Suppressor macrophage (primary cell): Measurements from ENCODE around the gene SHROOM2.
A peak's percentile ranks its signal among the peaks of the same experiment; 100 is the strongest.

Experiments
- DNase-seq, 4 experiments: peaks; one replicate each; pipeline ENCODE4 v3.0.0-alpha.2; 2020 to 2022

The SHROOM2 gene

DNA sequence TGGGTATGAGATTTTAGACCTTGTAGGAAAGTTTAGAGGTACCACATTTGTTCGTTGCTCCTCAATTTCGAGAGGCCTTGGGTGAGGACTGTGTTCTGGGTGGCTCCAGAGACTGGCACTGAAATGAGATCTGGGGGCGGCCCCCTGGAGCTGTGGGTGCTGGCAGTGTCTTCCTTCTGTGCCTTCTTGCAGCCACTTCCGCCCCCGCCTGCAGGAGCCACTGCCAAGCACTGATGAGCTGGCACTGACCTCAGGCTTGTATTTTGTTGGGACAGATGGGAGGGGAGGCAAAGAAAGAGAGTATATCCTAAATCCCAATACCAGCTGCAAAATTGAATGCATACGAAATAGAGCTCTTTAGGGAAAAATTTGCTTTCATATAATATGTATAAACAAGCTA, 116.4 kb downstream of the SHROOM2 start:
- peak in 3 of 4 experiments; percentile 10 to 35 (median 15) for DNase-seq

DNA sequence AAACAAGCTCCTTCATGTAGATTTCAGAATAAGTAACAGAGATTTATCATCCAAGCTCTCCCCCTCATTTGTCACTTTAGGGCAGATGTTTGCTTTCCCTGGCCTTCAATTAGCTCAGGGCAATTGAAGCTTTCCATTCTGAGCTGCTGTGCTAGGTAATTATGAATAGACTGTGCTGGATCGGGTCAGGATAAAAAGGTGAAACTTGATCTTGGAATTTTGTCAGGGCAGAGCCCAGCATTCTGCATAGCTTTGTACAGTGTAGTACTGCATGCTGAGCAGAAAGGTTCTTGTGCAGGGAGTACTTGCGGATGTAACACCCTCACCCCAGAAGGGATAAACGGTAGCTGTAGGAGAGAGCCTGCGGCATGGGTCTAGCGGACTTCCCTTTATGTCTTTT, 116.9 kb downstream of the SHROOM2 start:
- no peak for DNase-seq

- DNase-seq: peak in 2 of 4 experiments; percentile 4 to 31
Measured at GRCh38 chrX:9905288-9905687, 119.1 kb downstream of the SHROOM2 start.

- no peak for DNase-seq
Measured at GRCh38 chrX:9905721-9906120, 119.5 kb downstream of the SHROOM2 start.

DNA sequence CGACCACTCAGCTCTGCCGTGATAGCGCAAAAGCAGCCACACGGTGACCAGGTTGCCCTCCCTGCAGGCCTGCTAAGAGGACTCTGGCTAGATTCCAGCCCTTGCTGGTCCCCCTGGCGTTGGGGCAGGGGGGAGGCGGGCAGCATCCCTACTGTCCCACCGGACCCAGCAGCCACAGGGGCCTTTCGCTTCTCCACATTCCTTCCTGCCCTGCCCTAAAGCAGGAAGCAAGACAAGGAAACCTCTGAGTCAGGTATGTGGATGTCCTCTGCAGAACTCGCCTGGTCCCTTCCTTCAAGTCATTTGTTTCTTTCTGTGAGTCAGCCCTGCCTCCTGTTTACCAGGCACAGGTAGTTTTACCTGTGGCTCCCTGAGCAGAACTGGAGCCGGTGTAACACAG, 120.7 kb downstream of the SHROOM2 start:
- DNase-seq: no peak

- DNase-seq: peak in 3 of 4 experiments; percentile 7 to 46 (median 41)
Measured at GRCh38 chrX:9907645-9908387, 121.6 kb downstream of the SHROOM2 start.

- no peak for DNase-seq
Measured at GRCh38 chrX:9909254-9909653, 123.0 kb downstream of the SHROOM2 start.

GRCh38 chrX:9911487-9911886, 125.3 kb downstream of the SHROOM2 start:
- DNase-seq: no peak

DNA sequence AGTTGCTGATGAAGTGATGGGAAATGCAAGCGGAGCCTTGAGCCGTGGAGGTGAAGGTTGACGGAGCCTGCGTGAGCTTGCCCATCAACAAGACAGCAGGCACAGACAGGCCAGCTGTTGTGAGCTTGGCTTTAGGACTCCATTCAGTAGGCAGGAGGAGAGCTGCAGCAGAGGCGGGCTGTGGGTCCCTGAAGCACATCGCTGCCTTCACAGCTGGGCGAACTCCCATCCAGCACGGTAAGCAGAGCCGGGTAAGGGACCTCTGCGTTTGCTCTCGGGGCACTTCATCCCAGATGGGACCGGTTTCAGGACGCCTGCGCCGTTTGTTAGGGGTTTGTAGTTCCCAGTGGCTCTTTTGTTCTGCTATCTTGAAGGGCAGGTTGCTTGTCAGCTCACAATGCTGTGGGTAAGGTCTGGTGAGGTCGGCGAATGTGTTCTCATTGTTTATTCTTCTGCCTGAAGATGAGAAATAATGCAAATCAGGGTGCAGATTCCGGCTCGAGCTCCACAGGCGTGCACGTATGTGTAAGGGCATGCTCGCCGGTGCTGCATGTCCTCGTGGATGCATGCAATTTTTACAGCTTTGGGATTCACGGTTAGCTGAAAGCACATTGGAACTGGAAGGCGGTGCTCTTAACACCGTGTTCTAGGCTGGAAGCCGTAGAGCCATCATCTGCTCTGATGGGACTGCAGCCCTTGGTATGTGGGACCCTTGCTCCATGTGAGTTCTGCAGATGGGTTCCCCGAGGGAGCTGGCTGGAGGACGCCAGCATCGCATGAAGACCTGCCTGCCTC, 126.3 kb downstream of the SHROOM2 start:
- DNase-seq: no peak

DNA sequence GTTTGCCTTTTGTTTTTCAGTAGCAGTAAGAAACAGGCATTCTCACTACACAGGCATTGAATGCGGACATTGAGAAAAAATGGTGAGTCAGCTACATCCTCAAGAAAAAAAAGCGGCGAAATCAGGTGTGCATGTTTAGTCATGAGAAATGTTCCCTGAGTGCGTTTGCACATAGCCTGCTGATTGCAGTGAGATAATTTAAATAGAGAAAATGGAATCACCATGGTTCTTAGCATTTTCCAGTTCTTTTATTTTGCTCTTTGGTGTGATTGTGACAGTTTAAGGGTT, 126.9 kb downstream of the SHROOM2 start:
- DNase-seq: no peak

DNA sequence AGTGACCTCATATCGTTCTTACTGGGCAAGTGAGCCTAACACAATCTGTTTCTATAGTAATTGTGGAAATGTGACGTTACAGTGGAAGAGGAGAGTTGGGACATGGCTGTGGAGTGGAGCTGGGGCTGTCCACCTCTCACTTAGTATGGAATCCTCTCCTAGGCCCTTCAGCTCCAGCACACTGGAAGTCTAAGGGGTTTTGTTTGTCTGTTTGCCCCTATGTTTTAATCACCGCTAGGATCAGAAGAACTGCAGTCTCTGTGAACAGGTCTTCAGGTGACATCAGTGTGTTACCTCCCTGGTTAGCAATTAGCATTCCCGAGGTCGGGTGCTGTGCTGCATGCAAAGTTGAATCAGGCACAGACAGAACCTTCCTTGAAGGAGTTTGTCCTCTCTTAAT, 131.6 kb downstream of the SHROOM2 start:
- no peak for DNase-seq

- DNase-seq: no peak
Measured at GRCh38 chrX:9919632-9920172, 133.5 kb downstream of the SHROOM2 start.

DNA sequence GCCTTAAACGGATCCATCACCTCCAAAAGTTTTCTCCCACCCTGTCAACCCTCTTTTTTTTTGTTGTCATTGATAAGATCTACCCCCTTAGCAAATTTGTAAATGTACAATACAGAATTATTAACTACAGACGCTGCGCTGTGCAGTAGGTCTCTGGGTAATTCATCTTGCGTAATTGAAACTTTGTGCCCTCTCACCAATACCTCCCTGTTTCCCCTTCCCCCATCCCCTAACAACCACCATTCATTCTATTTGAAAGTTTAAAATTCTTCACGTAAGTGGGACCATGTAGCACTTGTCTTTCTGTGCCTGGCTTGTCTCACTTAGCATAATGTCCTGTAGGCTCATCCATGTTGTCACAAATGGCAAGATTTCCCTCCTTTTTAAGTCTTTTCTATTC, 135.2 kb downstream of the SHROOM2 start:
- DNase-seq: no peak

- DNase-seq: no peak
Measured at GRCh38 chrX:9923357-9923756, 137.1 kb downstream of the SHROOM2 start.

DNA sequence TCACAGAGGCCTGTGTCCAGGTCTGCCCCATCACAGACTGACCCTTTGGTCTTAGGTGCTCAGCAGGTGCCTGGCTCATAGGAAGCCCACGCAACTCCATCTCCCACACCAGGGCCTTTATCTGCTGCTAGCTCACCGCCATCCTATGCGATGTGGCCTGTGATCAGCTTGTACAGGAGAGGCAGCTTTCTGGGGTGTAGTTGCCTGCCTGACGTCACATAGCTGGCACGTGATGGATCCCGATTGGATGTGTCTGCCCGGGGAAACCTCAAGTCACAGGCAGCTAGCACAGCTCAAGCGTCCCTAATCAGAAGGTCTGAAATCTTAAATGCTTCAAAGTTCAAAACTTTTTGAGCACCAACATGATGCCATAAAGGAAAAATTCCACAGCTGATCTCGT, 139.8 kb downstream of the SHROOM2 start:
- no peak for DNase-seq

DNA sequence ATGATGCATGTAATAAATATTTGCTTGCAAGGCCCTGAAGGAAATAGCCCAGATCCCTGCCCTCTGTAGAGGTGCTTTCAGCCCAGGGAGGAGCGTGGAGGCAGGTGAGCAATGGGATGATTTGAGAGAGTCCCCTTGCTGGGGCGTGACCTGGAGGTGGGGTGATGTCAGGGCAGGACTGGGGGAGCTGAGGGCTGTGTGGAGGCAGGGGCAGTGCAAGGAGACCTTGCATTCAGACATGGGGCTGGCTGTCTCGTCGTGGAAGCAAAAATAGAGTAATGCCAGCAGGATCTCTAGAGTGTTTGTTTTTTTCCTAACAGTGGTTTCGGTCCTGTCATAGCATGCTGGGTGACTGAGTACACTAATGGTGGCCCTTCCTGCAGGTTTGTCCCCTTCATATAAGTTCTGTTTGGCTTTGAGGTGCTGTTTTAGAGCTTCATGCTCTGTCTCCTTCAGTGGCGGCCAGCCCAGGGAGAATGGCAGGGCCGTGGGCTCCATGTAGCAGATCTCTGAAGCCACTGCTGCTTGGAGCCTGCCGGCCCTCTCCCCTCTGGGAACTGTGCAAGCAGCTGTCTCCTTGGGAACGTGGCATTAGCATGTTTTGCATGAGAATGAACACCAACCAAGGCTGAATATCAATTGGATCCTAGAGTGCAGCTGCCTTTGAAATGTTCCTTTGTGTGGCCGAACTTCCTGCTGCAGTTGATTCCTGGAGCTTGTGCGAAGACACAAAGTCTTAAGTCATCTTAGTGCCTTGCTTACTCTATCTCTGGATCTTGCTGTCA, 141.7 kb downstream of the SHROOM2 start:
- DNase-seq: no peak

DNA sequence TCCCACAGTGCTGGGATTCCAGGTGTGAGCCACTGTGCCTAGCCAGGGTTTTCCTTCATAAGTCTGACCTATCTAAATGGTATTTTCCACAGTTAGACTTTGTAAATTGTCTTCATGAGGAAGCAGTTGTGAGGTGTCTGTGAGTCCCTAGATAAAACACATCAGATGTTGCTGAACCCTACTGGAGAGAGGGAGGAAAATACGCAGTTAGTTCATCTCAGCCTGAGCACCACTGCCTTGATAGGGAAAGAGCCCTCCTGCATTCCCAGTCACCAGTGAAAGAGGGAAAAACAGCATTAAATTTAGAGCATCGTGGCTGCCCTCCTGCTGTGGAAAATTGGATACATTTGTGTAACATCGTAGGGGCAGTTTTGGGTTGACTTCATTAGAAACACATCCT, 149.2 kb downstream of the SHROOM2 start:
- no peak for DNase-seq

DNA sequence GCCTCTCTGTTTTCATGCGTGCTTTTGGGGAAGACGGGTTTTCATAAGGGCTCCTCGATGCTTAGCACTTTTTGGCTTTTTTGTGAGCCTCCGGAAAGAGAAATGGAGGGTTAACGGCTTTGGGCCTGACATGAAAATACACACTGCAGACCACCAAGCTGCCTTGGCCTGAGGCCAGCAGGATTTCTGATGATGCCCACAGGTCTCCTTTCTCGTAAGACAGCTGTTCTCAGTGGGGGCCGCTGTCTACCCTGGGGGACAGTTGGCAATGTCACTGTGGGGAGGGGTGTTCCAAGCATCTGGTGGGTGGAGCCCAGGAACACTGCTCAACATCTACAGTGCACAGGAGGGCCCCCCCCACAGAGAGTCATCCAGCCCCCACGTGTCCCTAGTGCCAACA, 151.5 kb downstream of the SHROOM2 start:
- no peak for DNase-seq

DNA sequence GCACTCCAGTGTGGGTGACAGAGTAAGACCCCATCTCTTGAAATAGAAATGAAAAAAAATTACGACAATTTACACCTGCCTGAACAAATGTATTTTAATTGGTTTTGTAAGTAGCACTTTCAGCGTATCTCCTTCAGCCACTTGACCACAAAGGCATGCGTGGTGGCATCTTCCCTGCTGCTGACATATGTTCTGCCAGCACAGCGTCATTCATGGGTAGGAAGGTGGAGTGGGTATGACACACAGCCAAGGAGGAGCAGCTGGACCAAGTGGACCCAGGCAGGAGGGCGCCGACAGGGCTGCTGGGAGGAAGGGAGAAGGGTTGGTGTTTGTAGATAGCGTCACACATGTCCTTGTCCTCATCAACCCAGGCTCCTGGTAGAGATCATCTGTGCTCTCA, 152.3 kb downstream of the SHROOM2 start:
- DNase-seq: no peak

- DNase-seq: no peak
Measured at GRCh38 chrX:9940421-9940820, 154.2 kb downstream of the SHROOM2 start.

DNA sequence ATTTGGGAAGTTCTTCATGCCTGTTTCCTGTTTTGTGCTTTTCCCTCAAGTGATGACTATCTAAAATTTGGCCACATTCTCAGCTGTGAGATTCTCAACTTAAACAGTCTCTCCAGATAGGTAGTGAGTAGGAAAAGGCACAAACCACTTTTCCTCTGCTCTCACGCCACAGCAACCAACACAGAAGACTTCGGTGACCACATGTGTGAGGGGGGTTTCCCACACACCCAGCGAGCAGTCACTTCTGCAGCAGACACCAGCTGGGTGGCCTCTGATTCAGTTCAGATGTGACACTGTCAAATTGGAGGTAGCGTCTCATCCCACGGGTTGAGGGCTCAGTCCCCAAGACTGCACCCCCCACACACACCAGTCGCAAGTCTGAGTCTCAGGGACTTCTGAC, 155.9 kb downstream of the SHROOM2 start:
- peak; percentile 20 to 53 (median 38) for DNase-seq

GRCh38 chrX:9943420-9943819, 157.2 kb downstream of the SHROOM2 start:
- no peak for DNase-seq

DNA sequence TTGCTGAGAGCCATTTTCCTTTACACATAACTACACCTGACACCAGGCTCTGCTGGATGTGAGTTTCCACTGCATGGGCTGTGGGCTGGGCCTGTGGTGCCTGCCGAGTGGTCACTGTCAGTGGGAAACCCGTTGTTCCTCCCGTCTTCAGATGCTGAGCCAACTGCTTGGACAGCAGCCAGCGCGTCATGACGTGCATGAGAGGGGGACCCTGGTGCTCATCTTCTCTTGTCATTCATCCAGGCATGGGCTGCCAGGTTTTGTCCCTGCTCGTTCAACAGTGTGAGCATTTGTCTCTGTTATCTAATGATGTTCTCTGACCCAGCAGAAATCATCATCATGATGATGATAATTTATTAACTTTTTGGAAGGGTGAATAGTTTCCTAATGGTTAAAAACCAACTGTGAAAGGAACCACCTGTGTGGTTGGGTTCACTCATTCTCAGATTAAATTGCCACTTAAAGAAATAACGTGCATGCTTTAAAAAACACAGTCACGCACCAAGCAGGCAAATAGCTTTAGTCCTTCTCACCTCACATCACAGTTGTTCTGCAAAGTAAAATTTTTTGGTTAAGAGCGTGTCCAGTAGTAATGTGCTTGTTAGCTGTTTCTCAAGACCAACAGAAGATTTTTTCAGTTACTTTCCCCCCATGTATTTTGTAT, 161.0 kb downstream of the SHROOM2 start:
- no peak for DNase-seq
